NOMO-1 (cell line): ENCODE data around the gene DDR2.
"Not testable (repeated sequence)": the region's sequence is repeated elsewhere in the genome, so short reads cannot be mapped to it uniquely, and the experiment has no call there.

Experiments
- DNase-seq, 2 experiments: peaks; one replicate each; lab custom pipeline; 2025; ENCODE audit not compliant: unreplicated experiment in 2 of 2; lab: John Stamatoyannopoulos, UW

DDR2 gene

DNA sequence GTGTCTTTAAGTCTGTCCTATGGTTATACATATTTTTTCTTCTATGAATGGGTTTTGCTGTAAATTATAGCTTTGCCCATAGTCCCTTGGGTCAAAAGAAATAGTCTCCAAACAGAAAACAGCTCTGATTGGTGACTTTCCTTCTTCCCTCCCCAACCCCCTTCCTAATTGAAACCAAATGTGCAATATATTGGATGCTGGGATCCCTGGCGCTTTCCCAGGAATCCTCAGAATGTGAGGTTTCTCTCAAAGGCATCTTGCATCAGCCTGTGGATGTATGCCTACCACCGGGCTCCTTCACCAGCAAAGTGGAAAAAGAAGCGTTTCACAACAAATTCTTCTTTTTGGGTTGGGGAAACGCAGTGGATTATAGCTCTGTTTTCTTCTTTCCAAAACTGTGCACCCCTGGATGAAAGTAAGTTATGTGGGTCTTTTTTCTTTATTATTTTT, at the start of gene DDR2:
Gene DDR2 (plus strand): TSS at position 248 of the 450 bp plus-strand sequence. CDS start 86,600 bp downstream, outside the sequence.
- no peak for DNase-seq

DNA sequence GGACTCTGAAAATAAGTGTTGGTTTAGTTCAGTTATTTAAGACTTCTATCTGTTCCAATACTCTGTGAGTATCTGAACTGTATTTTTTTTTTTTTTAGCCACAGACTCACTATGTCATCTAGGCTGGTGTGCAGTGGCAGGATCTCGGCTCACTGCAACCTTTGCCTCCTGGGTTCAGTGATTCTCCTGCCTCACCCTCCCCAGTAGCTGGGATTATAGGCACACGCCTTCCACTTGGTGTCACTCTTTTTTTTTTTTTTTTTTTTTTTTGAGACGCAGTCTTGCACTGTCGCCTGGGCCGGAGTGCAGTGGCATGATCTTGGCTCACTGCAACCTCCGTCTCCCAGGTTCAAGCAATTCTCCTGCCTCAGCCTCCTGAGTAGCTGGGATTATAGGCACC, 49.4 kb upstream of the DDR2 start:
- DNase-seq: not testable (repeated sequence)

DNA sequence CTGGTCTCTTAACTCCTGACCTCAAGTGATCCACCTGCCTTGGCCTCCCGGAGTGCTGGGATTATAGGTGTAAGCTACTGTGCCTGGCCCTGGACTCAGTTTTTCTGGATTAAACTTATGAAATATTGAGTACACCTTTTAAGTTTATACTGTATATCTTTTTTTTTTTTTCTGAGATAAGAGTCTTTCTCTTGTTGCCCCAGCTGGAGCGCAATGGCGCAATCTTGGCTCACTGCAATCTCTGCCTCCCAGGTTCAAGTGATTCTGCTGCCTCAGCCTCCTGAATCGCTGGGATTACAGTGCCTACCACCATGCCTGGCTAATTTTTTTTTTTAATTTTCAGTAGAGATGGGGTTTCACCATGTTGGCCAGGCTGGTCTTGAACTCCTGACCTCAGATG, 47.2 kb upstream of the DDR2 start:
- not testable (repeated sequence) for DNase-seq

DNA sequence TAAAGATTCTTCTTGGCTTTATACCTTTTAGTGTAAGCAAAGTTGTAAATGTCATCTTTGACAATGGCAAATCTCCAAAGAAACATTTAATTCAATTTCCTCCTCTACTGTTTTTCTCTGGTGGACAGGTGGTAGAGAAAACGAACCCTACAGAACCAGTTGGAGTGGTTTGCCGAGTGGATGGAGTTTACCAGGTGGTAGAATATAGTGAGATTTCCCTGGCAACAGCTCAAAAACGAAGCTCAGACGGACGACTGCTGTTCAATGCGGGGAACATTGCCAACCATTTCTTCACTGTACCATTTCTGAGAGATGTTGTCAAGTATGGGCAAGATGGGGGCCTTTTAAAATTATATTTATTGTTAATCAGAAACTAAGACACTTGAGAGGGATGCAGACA, 44.9 kb upstream of the DDR2 start:
- no peak for DNase-seq

DNA sequence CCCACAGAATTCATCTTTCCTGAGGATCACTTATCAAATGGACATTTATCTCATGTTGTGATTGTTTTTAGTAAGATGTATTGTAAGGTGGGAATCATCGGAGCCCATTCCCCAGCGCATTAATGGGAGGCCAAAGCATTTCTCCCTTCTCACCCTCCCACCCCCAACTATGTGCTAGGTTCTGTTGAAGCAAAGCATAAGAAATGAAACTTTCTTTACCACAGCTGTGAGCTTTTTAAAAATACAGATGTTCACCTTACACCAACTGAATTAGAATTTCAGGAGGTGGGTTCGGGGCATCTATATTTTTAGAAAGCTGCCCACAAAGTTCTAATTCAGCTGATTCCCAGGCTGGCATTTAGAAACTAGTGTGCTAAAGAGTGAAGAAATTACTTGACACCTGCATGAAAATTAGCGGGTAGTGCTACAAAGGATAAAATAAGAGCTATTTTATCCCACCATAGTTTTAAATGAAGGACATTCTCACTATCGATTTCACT, 44.5 kb upstream of the DDR2 start:
- no peak for DNase-seq

DNA sequence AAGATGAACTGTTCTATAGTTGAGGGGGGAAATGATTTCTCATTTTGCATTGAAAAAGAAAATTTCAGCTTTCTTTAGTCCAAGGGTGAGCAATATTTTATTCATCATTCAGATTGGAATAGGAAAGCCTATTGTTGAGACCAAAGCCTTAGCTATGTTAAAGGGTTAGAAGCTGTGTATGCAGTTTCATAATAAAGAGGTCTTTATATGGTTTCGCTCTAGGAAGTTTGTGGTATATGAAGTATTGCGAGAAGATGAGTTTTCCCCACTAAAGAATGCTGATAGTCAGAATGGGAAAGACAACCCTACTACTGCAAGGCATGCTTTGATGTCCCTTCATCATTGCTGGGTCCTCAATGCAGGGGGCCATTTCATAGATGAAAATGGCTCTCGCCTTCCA, 42.2 kb upstream of the DDR2 start:
- DNase-seq: no peak

DNA sequence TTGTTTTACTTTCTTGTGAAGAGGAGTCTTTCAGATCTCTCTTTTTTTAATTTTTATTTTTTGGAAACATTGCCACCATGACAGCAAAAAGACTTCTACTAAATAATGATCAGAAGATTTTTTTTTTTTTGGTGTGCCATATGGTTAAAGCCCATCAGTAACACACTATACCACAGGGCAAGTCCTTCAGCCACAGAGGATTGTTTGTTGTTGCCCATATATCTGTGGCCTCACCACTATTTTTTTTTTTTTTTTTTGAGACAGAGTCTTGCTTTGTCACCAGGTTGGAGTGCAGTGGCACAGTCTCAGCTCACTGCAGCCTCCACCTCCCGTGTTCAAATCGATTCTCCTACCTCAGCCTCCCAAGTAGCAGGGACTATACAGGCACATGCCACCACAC, 41.6 kb upstream of the DDR2 start:
- no peak for DNase-seq

DNA sequence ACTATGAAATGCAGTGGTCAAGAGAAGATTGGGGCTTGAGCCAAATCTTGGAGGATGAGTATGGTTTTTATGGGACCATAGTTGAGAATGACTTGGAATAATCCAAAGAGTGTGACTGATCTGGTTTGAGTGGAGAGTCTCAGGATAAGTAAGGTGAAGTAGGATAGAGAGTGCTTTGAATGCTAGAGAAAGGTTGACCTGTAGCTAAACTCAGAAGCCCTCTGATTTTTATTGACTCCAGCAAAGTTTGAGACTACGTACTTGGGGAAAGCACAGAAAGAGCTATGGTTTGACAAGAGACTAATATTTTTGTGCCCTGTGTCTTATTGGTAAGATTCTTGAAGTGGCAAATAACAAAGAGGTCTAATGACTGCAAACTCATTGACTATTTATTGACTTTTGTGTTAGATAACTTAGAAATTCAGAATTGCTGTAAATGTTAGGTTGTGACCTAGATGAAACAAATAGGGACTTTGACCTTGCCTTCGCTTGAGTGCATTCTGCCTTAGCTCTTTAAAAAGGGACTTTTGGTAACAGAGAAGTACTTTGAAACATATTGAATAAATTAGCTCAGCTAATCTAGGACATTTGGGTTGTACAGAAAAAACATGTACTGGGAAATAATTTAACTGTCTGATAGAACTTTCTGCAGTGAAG, 35.6 kb upstream of the DDR2 start:
- DNase-seq: no peak

DNA sequence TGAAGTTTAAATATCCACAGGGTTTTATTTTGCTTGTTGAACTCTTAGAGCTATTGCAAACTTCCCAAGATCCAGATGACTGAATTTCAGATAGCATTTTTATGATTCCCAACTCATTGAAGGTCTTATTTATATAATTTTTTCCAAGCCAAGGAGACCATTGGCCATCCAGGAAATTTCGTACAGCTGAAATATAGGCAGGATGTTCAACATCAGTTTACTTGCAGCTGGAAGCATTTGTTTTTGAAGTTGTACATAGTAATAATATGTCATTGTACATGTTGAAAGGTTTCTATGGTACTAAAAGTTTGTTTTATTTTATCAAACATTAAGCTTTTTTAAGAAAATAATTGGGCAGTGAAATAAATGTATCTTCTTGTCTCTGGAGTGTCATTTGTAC, 32.8 kb upstream of the DDR2 start:
- no peak for DNase-seq

DNA sequence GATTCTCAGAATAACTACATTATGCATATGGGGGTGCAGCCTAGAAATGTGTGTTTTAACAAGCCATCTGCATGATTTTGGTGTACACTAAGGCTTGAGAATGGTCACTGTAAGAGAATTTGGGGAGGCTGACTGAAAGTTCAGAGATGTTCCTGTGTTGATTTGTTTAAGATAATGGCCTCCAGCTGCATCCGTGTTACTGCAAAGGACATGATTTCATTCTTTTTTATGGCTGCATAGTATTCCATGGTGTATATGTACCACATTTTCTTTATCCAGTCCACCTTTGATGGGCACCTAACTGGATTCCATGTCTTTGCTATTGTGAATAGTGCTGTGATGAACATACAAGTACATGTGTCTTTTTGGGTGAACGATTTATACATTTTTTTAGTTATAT, 29.1 kb upstream of the DDR2 start:
- DNase-seq: not testable (repeated sequence)

DNA sequence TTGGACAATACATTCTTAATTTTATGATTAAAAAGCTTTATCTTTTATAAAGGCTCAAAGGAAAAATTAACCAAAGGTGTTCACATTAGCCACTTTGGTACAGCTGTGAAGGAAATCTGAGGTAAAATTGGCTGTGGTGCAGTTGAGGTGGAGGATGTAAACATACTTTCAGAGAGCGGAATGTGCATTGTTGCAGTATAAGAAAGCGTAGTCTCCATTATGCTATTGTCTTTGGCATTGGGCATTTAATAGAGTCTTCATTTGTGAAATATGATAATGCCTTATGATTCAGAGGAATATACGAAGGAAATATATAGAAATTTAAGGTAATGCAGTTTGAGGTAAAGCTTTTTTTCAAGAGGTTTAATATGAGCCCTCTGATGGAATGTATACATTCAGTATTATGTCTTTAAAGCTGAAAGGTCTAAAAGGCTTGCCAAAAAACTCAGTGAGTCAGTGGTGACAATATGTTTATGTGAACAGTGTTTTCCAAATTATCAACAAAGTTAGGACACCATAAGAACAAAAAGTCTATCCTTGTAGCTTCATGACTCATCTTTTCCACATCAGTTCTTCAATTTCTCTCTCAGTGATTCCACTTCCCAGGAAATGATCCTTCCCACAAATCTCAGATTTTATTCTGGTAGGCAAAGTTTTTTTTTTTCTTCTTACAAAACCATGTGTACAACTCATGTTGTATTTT, 26.9 kb upstream of the DDR2 start:
- DNase-seq: no peak

DNA sequence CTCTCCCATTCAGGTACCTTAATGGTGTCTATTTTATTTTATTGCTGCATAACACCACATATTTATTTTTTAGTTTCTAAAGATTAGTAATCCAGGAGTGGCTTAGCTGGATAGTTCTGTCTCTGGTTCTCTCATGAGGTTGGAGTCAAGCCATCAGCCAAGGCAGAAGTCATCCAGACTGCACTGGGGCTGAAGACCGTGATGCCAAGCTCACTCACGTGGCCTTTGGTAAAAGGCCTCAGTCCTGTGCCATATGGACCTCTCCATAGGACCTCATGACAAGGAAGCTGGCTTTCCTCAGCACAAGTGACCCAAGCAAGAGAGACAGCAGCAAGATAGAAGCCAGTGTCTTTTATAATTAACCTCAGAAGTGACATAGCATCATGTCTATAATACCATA, 23.0 kb upstream of the DDR2 start:
- no peak for DNase-seq

DNA sequence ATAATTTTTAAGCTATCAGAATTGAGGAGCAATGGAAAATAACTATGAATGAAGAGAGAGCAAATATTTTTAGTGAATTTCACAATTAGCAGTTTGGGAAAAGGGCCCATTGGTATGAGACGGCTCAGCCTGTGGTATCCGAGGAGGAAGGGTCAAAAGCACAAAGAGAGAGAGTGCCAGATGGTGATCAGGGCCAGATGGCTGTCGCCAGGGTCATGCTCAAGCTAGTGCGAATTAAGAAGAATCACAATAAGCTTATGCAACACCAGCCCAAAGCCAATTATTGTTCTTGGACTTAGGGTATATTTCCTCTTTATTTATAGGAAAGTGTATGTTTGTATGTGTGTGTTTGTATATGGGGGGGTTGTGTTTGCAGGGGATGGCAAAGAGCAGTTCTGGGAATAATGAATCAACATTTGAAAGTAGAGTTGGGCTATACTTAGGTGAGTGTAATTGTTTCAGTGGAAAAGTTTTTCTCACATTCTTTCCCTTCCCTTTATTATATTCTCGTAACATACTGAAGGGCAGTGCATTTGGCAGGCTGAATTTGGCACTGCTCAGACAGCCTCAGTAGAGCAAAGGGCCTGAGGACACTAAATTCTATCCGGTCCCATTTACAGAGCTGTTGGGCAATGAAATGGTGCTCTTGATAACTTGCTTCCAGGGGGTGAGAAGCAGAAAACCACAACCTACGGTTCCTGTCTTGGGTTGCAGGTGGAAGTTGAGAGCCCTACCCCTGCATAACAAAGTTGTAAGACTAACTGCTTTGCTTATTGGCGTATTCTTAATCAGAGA, 19.5 kb upstream of the DDR2 start:
- DNase-seq: no peak

DNA sequence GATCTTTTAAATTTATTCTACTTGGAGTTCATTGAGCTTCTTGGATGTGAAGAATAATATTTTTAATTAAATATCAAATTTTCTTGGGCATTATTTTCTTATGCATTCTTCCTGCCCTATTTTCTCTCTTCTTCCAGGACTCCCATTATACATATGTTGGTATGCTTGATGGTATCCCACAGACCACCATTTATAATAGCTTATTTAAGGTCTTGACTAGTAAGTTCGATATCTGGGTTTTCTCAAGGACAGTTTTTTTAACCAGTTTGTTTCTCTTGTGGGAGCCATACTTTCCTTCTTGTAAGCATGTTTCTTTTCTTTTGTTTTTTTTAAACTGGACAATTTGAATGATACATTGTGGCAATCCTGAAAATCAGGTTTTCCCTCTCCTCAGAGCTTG, 15.4 kb upstream of the DDR2 start:
- no peak for DNase-seq

DNA sequence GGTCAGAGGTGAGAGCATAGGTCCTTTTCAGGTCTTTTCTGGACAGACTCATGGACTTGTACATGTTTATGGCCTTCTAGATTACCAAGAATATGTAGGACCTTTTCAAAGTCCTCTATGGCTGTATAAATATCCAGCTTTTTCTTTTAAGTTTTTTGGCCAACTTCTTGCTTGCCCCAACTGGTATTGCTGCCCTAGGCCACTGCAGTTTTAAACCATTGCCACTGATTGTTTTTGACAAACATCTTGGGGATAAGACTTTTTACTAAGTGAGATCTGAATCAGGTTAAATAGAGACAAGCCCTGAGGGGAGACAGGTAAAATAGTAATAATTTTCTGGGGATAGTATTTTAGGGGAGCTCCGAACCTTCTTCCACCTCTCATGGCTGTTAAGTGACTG, 14.8 kb upstream of the DDR2 start:
- DNase-seq: no peak

DNA sequence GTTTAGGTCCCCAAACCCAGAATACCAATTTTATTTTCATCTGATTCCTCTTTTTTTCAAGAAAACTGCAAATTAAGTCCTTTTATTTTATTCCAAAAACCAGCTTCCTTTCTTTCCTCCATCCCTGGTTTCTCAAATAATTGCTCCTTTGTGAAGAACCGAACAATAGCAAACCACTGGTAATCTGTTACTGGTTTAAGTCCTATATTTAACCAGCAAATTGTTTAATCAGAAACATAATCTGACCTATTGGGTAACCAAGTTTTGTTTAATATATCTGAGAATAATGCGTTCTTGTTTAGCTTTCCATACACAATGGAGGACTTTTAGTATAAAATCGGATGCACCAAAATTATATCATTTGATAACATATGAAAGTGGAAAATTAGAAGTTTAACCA, 13.2 kb upstream of the DDR2 start:
- DNase-seq: no peak

DNA sequence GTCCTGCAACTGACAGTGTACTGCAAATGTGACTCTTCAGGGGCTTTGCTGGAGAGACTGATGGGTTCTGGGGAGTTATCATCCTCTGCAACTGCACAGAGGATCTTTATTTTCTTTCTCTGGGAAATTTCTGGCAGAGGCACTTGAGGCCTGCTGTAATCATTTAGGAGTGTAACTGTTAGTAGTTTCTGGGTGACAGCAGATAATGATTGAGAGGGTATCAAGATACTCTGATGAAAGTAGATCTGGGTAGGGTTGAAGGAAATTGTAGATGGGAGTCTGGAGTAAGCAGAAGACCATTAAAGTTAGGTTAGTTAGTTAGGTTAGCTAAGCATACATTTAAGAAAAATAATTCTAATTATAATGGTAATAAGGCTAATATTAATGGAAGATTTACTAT, 11.0 kb upstream of the DDR2 start:
- DNase-seq: no peak

DNA sequence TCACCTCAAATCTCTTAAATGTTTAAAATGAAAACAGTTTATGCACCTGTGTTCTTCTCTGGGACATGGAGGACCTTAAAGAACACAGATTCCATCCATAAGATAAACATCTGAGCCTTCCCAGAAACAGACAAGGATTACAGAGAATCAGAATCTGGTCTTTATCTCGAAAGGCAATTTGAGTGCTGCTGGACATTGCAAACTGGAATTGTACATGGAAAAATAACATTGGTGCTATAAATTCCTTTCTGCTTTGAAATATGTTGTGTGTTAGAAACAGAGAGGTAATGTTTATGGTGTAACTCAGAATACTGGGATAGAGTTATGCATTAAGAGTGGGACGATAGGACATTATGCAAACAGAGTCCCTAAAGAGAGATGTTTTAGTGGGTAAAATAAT, 6.6 kb upstream of the DDR2 start:
- no peak for DNase-seq

DNA sequence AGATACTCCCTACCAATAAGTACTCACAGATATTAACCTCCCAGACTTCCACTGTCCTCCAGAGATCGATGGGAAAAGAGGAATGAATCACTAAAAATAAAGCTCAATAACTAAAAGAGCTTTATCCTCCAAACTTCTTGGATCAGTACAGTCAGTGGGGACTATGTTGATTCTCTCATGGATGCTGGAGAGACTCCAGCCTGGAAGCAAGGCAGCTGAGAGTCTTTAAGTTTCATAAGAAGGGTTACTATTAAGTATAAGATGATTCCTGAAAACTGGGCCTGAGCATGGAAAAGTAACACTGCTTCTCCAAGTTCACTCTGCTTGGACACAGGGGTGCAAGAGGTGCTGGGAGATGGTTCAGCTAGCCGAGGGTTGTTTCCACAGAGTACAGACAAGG, 6.2 kb upstream of the DDR2 start:
- DNase-seq: no peak

DNA sequence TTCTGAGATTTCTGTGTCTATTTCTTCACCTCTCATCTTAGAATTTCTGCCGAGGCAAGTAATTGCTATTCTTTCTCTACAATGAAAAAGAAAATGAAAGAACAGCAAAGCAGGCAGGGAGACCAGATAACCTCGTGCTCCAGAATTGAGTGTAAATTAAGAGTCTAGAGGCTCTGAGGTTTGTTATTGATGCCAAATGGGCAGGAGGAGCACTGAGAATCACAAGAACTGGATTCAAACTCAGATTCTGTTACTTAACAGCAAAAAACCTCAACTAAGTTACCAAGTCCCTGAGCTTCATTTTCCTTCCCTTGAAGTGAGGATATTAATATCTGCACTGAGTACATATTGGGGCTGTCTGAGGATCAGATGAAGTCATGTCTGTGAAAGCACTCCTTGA, 5.5 kb upstream of the DDR2 start:
- DNase-seq: no peak

DNA sequence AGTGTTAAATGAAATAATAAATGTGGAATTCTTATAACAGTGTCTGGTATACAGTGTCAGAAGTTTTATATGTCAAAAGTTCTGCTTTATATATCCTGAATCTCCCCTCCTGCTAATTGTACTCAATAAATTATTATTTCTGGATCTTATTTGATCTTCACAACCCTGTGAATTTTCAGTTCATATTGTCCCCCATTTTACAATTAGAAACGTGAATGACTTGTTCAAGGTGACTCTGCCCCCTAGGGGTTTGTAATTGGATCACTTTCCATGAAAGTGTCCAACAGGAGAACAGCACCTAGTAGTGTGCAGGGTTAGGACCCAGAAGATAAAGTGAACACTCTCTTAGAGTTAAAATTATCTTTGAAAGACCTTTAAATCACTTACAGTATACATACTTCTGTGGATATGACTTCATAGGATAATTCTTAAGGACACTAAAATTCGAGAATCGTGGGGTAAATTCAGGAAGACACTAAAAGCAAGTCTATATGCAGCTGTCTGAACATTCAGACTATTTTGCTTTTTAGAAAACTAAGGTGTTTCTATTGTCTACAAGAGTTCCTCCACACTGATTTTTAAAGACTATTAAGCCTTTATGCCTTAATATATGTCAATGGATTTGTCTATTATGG, 4.5 kb upstream of the DDR2 start:
- DNase-seq: peak in 1 of 2 experiments; percentile 24
